HG02870 (cell line): ENCODE data around the gene RFX6.

Source experiments
- ATAC-seq: cut with Tn5 transposase; IDR thresholded peaks from one replicate; pipeline ENCODE4 v1.9.1; 2021; ENCODE audit warnings: mild to moderate bottlenecking, moderate library complexity; ENCODE audit not compliant: unreplicated experiment

The RFX6 gene

DNA sequence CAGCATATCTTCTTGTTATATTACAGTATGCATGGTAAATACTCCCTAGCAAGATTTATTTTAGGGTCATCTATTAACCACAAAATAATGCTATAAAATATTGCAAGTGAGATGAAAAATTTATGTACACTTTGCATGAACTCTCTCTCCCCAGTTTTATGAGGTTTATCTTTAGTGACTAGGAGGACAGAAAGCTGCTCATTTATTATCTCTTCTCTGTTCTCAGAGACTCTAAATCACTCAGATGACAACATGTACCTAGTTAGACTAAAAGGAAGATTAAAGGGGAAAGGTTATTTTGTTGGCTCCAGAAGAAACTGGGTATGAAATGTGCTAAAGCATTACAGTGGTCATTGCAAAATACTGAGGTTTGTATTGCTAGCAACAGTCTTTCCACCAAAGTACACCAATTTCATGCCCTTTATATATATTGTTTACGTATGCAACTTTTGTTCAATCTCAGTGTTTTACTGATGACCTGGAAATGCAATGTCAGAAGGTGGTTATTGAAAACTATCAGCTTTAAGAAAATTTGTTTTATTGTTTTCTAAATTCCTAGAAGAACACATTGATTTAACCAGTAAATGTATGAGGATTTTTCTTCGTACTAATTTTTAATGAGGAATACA, 11.8 kb downstream of the RFX6 start:
- no peak for ATAC-seq

DNA sequence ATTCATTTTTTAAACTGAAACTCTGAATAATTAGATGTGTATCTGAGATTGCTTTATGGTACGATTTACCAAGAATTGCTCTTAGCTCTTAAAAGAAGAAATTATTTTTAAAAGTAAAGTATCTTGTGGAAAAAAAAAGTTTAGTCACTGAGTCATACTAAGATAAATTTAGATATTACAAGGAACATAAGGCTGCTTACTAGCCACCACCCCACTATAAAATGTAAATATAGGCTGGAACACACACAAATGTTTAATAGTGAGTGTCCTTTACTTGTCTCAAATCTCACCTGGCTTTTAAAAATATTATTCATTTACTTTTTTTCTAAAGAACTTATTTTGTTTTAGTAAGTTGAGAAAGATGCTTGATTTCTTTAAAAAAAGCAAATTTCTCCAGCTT, 17.6 kb downstream of the RFX6 start:
- ATAC-seq: no peak

DNA sequence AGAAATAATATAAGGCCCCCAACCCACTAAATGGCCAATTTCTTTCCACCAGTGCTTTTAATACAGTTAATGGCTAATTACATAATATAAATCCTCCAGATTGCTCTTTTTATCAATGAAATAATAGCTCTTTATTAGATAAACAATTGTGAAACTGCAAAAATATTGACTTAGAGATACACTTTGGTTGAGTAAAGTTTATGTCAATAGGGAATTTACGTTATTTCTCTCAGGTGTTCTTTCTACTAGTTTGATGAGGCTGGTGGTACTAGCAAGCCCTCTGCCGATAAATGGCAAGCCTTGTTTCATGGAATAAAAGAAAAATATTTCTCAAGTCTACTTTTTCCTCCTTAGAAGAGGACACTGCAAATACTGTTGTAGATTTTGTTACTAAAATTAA, 18.9 kb downstream of the RFX6 start:
- no peak for ATAC-seq

DNA sequence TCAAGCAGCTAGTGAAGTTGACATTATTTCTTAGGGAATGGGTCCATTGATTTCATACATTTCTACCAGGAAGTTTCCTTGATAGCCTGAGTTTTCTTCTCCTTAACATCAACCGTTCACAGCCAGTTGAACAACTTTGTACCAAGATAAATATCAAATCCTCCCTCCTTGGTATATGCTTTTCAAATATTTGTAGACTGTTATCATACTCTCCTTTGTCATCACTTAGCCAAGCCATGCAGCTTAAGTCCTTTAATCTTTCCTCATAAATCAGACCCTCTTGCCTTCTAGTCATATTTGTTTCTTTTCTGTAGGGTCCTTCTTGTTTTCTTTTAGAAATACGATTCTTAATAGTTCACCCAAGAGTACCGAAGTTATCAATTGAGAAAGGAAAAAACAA, 25.6 kb downstream of the RFX6 start:
- no peak for ATAC-seq

DNA sequence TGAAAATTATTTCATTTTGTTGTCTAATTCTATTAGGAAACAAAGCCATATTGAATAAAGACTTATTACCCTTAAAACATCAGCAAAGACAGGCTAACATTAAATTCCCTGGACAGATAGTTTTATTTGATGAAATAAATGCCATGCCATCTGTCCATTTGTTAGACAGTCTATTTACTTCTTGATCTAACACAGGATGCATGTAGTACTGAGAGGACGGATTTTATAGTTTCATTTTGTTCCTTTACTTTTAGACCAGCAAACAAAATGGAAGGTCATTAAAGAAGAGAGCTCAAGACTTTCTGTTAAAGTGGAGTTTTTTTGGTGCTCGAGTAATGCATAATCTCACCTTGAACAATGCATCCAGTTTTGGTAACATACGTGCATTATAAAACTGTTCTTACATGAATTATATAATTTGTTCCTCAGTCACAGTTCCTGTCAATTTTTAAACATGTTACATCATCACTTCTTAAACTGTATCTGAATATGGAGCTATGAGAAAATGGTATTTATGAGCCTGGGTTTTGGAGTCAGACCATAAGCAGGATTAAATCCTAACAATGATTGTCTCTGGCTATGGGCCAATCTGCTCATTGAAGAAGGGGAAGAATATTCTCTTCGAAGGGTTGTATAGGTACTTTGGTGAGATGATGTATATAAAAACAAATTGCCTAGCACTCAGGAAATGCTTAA, 46.0 kb downstream of the RFX6 start:
- ATAC-seq: no peak

DNA sequence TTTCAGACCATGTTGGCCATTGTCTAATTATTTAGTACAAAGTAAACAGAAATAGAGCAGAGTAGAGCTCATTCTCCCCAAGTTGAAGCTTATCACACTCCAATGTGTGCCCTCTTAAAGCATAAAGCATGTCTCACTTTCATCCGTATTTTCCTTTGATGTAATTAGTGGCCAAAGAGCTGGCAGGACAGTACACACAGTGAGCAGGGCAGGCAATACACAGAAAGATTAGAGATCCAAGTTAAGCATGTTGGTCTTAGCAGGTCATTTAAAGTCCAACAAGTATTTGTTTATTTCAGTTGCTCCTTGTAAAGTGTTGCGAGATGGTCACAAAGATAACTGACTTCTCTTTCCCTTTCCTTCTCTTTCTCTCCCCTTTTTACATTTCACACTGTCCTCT, 47.2 kb downstream of the RFX6 start:
- no peak for ATAC-seq

DNA sequence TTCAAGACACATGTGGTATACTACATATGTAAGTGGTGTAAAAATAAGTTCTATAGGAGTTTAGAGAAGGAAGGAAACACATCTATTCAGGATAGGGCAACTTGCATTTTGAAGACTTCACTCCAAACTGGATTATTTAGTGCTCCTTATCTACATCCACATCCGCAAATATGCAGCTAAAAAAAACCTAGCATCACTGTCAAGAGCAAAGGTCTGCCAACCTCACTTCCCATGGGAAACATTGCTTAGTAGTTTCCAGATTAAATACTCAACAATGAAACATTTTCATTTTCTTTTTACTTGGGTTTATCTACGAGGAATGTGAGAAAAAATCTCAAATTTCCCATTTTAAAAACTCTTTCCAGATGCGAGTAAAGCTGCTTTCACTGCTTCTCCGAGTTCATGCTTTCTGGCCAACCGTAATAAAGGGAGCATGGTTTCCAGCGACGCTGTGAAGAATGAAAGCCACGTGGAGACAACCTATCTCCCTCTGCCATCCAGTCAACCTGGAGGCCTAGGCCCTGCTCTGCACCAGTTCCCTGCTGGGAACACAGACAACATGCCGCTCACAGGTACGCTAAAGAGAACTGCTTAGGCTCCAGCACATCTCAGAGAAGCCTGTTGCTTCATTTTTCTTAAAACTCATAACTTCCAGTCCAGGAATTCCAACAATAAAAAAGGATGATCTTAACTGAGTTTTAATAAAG, 48.2 kb downstream of the RFX6 start:
- no peak for ATAC-seq

DNA sequence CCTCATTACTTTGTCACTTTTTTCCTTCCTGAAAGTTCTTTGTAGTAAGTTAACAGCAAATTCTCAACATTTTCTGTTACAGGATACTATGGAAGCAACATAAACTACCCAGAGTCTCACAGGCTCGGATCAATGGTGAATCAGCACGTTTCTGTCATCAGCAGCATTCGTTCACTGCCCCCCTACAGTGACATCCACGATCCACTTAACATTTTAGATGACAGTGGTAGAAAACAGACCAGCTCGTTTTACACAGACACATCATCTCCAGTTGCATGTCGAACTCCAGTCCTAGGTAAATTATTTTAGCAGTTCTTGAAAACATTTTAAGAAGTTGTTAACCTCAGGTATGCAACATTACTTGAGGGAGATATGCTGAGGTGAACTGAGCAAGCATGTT, 51.6 kb downstream of the RFX6 start:
- ATAC-seq: no peak

DNA sequence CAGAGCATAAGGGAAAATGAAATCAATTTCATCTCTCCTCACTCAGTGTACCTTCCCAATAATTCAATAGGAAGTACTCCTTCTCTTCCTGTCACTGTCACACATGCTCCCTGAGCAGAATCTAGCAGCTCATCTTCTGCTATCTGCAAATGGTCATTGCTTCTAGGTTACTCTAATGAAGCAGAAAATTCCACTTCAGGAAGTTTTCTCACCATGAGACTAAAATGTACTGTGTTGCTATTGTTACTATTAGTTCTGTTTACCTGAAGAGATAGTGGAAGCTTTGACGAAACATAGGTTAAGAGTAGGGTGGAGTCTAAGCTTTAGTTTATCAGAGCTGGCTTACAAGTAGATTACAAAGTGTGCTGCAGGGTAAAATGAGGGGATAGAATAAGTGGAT, 52.8 kb downstream of the RFX6 start:
- no peak for ATAC-seq

DNA sequence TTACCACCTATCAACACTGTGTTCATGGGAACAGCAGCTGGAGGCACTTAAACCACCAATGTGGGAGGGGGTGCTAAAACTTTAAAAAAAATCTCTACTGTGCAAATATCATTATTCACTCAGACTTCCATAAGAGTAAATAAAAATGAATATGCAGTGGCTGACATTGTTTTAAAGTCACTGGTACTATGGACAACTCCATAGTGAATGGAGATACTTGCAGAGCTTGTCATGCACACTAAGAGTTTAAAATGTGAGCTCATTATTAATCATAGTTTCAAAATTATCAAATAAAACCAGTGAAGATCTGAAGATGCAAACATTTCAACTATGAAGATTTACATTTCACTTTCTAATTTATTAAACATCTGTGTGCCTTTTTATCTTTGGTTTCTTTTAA, 54.4 kb downstream of the RFX6 start:
- ATAC-seq: no peak

DNA sequence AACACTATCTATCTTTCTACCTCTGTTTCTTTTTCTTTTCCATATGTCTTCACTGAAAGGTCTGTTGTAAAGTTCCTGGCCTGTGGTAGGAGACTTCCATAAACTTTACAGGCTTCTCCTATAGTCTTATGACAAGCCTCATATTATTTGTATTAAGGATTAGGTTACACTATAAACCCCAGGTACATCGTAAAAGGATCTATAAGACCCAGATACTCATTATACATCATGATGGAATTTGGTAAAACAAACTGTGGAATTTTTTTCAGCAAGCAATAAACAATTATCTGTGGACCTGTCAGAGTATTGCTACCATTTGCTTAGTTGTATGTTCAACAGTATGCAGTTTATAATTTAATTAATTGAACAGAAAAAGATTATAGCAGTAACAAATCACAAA, 55.5 kb downstream of the RFX6 start:
- no peak for ATAC-seq

DNA sequence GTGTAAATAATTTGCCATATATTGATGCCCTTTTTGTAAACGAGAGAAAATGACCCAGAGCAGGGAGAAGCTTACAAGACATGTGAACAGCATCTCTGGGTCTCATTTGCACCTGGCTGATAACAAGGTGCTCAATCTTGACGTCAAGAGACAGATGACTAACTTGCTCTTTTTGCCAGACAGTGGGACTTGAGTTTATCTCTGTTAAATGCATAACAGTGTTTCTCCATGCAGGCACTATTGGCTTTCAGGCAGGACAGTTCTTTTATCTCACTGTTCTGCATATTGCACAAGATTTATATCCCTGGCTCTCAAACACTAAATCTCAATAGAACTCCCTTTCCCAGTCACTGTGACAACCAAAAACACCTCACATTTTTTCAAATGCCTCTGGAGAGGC, 56.4 kb downstream of the RFX6 start:
- no peak for ATAC-seq

DNA sequence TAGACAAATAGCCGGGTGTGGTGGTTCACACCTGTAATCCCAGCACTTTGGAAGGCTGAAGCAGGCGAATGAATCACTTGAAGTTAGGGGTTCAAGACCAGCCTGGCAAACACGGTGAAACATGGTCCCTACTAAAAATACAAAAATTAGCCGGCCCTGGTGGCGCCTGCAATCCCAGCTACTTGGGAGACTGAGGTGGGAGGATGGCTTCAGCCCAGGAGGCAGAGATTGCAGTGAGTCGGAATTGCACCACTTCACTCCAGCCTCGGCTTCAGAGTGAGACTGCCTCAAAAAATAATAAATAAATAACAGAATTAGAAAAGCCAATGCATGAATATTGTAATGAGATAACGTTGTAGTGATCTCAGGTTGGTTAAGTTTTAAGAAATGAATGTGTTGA, 61.3 kb downstream of the RFX6 start:
- no peak for ATAC-seq

DNA sequence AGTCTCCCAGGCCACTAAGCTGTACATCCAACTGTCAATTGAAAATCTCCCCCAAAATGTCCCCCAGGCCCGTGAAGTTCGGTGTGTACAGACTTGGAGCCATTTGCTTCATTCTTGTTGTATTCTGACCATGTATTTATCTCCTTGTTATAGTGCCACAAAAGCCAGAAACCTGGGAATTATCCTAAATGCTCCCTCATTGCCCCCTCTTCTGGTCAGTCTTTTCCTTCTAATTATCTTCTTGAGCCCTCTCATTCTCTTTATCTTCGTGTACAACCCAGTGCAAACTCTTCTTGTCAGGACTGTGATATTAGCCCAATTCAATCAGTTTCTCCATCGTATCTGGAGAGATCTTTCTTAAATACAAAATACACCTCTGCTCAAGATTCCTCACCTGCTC, 64.7 kb downstream of the RFX6 start:
- ATAC-seq: no peak

DNA sequence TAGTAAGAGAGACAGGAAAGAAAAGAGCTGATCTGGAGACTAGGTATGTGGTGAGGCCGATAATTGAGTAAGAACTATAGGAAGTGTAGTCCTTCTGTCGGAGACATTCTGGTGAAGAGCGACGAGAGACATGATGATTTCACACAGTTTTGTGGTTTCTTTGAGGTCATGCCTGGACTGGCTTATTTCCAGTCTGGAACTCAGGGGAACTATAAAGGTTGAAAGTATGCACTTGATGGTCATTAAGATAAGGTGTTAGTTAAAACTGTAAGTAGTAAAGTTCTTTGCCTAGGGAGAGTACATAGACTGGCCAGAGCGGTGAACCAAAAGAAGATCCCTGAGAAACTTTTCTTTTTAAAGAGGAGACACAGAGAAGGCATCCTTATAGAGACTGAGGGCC, 68.8 kb downstream of the RFX6 start:
- ATAC-seq: no peak

DNA sequence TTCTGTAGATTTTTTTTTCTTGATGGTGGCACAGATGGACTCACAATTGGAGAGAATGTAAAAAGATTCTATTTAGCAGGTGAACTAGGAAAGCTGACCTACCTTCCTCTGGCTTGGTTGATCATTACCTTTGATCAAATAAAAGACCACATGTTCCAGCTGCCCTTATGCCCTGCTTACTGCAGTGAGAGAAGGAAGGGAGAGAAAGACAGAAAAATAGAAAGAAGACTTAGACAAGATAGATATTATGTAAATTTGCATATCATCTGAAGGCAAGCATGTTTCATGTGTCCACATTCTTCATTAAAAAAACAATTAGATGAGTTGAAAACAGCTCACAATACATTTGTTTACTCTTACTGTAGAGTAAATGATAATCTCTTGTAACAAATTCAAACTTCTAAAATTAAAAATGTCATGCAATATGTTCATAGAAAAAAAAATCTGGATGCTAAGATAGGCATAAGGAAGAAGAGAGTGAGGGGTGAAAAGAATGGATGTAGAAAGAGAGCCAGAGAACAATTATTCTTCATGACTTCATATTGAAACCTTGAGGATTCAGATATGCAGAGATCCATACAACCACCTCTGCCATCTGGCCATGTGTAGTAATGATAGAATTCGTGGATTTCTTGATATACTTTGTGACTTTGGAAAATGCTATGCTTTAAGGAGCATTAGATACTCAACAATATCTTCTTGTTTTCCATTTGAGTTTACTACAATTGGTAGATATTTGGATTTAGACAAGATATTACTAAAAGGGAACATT, 71.7 kb downstream of the RFX6 start:
- ATAC-seq: no peak

DNA sequence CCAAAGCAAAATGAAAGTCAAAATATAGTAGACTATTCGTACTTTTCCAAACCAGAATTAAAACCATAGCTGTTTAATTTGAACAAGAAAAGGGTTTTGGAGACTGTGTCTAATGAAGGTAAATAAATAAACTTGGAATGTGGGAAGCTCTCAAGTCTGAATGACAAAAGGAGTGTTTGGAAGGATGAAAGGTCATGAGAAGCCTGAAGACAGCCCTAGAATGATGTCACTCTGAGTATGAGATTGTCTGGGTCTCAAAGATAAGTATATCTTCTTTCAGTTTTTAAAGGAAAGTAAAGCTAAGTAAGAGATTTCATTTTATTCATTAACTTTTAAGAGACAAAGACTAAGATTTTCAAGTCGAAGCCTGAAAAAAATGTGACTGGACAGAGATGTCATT, 72.9 kb downstream of the RFX6 start:
- ATAC-seq: no peak

DNA sequence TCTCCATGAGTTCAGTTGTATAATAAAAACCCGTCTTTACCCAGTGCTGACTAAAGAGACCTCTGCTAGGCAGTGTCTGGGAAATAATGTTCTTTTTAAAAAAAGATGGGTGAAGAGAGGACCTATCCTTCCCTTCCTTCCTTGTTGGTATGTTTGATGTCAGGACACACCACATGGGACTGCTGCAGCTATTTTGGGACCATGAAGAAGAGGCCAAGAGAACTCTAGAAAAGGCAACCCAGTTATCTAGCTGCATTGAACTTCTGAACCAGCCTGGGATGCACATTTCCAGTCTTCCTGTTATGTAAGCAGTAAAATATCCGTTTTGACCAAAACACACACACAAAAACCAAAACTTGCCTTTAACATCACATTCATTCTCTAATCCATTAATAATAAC, 77.3 kb downstream of the RFX6 start:
- ATAC-seq: no peak

DNA sequence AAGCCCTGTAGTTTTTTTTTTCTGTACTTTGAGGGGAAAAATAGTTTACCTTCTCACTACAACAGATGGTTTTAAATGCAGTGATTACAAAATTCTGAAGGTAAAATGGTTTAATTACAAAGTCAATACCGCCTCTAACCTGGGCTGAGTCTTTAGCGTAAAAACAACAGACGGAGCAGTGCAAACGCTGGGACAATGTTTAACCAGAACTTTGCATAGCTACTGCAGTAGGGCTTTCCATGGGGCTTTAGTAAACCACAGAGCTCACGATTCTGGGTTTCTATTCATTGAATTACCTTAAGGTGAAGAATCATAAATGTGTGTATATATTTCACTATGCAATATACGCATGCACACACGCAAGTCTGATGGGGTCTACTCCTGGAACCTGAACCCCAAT, 77.9 kb downstream of the RFX6 start:
- ATAC-seq: no peak

DNA sequence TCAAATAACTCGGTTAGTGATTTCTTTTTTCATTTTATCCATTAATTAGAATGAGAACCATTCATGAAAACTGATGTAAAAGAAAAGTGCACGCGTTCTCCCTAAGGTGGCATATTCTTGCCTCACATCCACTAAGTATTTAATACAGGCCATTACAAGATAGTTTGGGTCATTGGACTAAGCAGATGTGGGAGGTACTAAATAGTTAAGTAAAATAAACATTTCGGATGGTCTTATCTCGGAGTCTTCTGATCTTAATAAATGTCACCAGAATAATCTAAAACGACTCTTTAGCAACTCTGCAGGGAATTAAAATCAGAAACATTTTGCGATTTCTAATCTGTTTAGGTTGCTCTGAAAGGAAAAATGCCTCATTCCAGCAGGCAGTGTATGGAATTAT, 78.7 kb downstream of the RFX6 start:
- ATAC-seq: no peak

DNA sequence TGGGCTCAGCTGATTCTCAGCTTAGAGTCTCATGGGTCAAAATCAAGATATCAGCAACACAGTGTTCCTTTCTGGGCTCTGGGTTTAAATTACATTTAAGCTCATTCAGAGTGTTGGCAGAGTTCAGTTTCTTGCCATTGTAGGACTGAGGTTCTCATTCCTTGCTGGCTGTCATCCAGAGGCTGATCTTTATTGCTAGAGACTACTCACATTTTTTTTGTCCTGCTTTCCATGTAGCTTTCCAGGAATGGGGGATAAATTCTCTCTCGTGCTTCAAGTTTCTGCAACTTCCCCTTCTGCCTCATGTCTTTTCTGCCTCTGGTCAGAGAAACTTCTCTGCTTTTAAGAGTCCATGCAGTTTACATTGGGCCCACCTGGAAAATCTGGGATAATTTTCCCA, 86.9 kb downstream of the RFX6 start:
- ATAC-seq: no peak
